Activated naive CD4-positive, alpha-beta T cell treated with anti-CD3 and anti-CD28 coated beads, Interleukin-2, amount 50 U/mL, for 72 hours (primary cell): ENCODE data around the gene SCAI. TPM values are rescaled to one million over a fixed set of nuclear protein-coding genes. Genes with fewer than 3 reads are reported as not detected.
"Not testable (repeated sequence)": the region's sequence is repeated elsewhere in the genome, so short reads cannot be mapped to it uniquely, and the experiment has no call there.

ENCODE experiments used
- ATAC-seq, 2 donors: fragments of 150-1000 bp; cut with Tn5 transposase; 2 replicates each; pipeline ENCODE4 v1.10.0; 2021; ENCODE audit warnings: mild to moderate bottlenecking in 2 of 2, moderate library complexity in 2 of 2
- DNase-seq, 2 donors: peaks; one replicate each; pipeline ENCODE4 v3.0.0; 2021 to 2022; ENCODE audit warnings: low spot score in 2 of 2
- H3K27ac Mint-ChIP-seq, 2 donors: one replicate each; pipeline ENCODE4 v1.8.0; 2022; ENCODE audit warnings: mild to moderate bottlenecking in 2 of 2, mixed read lengths in 2 of 2
- H3K36me3 Mint-ChIP-seq, 2 donors: one replicate each; pipeline ENCODE4 v1.8.0; 2022; ENCODE audit warnings: mixed read lengths in 2 of 2
- H3K9me3 Mint-ChIP-seq, 2 donors: one replicate each; pipeline ENCODE4 v1.8.0; 2022; ENCODE audit warnings: mixed read lengths in 2 of 2
- total RNA-seq, 2 donors: library from RNA; stranded (reverse); gene quantifications; one replicate each; pipeline ENCODE4 v1.2.3, GENCODE V29; 2022

Gene SCAI
- total RNA-seq, 2 donors from 2014 or later = 17.9 to 18.0 TPM

DNA sequence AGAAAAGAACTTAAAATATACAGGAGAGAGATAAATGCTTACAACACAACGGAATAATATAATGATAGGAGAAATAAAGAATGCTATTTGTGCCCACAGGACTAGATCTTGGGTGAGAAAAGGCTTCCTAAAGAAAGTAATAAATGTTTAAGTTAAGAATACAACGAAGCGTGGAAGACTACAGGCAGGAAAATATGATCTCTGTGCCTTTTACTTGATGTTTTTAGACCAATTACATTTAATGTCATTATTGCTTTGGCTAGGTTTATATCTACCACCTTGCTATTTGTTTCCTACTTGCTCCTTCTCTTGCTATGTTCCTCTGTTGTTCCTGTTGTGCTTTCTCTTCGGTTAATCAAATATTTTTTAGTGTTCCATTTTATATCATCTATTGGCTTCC, 122.3 kb downstream of the SCAI start:
- H3K36me3 Mint-ChIP-seq = peaks cover 0 to 13% of the 10 kb centered on the region in 2 donors
- DNase-seq (no peak), ATAC-seq (no peak)
- no peaks in the 10 kb centered on the region for H3K9me3 Mint-ChIP-seq
- no peak overlapping the region for H3K27ac Mint-ChIP-seq

DNA sequence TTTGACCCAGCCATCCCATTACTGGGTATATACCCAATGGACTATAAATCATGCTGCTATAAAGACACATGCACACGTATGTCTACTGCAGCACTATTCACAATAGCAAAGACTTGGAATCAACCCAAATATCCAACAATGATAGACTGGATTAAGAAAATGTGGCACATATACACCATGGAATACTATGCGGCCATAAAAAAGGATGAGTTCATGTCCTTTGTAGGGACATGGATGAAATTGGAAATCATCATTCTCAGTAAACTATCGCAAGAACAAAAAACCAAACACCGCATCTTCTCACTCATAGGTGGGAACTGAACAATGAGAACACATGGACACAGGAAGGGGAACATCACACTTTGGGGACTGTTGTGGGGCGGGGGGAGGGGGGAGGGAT, 127.7 kb downstream of the SCAI start:
- H3K27ac Mint-ChIP-seq, ATAC-seq, DNase-seq: not testable (repeated sequence)

DNA sequence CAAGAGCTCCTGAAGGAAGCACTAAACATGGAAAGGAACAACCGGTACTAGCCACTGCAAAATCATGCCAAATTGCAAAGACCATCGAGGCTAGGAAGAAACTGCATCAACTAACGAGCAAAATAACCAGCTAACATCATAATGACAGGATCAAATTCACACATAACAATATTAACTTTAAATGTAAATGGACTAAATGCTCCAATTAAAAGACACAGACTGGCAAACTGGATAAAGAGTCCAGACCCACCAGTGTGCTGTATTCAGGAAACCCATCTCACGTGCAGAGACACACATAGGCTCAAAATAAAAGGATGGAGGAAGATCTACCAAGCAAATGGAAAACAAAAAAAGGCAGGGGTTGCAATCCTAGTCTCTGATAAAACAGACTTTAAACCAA, 131.3 kb downstream of the SCAI start:
- ATAC-seq = not testable (repeated sequence)

More for the DNA sequence above, 127.7 kb downstream of the SCAI start:
- not testable (repeated sequence) for H3K36me3 Mint-ChIP-seq, H3K9me3 Mint-ChIP-seq

DNA sequence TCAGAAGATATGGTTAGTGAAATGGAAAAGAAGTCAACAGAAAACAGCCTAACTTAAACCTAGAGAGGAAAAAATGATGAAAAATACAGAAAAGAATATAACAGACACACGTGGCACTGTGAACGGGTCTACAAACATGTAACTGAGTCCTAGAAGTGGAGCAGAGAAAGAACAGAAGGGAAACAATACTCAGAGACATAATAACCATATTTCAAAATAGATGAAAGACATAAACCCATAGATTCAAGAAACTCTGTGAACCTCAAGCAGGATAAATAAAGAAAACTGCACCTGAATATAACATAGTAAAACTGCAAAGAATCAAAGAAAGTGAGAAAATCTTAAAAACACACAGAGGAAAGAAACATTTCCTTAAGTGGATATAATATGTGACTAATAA, 134.7 kb downstream of the SCAI start:
- ATAC-seq = no peak
- no peak for DNase-seq
- Mint-ChIP-seq H3K9me3 (no peaks in the 10 kb centered on the region), H3K27ac (no peak overlapping the region), H3K36me3 (peaks cover 0 to 4% of the 10 kb centered on the region in 2 donors)

More for the DNA sequence above, 131.3 kb downstream of the SCAI start:
- DNase-seq, H3K36me3 Mint-ChIP-seq, H3K9me3 Mint-ChIP-seq, H3K27ac Mint-ChIP-seq: not testable (repeated sequence)

DNA sequence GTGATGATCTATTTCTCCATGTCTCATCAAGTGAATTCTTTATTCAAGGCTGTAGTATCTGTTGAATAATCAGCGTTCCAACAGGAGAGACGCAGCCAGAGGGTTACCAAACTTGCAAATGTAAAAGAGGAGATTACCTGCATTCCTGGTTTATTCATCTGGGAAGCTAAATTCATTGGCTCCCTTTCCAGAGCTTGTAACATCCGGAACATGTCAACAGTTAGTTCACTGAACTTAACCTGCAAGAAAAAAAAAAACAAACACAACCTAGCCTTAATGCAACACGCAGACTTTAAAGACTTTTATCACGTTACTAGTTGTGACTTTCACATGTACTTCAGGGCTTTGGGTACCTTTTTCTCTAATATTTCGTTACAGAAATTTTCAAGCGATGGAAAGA, 140.0 kb downstream of the SCAI start:
- H3K9me3 Mint-ChIP-seq = no peaks in the 10 kb centered on the region
- DNase-seq (no peak), ATAC-seq (no peak)
- no peaks in the 10 kb centered on the region for H3K36me3 Mint-ChIP-seq
- no peak overlapping the region for H3K27ac Mint-ChIP-seq

DNA sequence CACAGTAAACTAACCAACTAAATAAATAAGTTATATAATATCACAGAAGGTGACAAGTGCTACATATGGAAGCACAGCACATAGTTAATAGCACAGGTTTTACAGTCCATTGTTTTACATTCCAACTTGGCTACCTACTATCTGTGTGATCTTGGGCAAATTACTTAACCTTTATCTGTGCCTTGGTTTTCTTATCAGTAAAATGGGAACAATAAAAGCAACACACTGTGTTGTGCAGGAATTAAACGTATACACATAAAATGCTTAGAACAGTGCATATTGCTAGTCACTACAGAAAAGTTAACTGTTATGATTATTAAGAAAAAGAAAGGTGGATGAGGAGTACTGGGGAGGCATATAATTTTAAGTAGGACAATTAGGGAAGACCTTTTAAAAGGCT, 159.6 kb downstream of the SCAI start:
- ATAC-seq (no peak), DNase-seq (no peak)
- Mint-ChIP-seq H3K9me3 (no peaks in the 10 kb centered on the region), H3K27ac (peak overlapping the region in 1 of 2 donors; percentile 31), H3K36me3 (no peaks in the 10 kb centered on the region)

DNA sequence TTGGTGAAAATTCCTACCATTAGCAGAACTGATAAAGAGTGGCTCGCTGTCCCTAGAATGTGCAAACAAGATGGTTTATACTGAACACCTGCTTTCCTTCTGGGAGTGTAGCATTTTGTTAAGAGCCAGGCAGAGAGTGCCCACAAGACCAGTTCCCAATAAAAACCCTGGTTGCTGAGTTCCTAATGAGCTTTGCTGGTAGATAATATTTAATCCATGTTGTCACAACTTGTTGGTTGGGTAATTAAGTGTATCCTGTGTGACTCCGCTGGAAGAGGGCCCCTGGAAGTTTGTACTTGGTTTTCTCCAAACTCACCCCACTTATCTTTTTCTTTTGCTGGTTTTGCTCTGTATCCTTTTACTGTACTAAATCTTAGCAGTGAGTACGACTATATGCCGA, 162.9 kb downstream of the SCAI start:
- H3K27ac Mint-ChIP-seq = no peak overlapping the region
- H3K36me3 Mint-ChIP-seq = no peaks in the 10 kb centered on the region
- ATAC-seq (no peak), DNase-seq (no peak)
- no peaks in the 10 kb centered on the region for H3K9me3 Mint-ChIP-seq

DNA sequence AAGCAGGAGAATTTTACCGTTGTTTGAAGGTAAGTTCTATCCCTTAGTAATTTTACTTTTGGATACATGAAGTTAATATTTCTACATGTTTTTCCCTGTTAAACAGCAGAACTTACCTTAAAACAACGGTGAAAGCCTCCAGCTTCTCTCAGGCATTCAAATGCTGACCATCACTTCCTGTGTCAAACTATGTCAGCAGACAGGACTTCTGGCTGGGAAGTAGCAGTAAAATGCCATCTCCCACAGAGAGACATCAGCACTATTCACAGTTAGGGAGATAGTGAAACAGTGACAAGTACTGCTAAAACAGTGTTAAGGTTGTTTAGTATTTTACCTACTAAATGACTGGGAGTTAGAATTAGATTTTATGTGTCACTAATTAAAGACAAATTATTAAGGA, 168.2 kb downstream of the SCAI start:
- Mint-ChIP-seq H3K27ac (no peak overlapping the region), H3K9me3 (no peaks in the 10 kb centered on the region), H3K36me3 (peaks cover 0 to 12% of the 10 kb centered on the region in 2 donors)
- DNase-seq = no peak
- no peak for ATAC-seq

DNA sequence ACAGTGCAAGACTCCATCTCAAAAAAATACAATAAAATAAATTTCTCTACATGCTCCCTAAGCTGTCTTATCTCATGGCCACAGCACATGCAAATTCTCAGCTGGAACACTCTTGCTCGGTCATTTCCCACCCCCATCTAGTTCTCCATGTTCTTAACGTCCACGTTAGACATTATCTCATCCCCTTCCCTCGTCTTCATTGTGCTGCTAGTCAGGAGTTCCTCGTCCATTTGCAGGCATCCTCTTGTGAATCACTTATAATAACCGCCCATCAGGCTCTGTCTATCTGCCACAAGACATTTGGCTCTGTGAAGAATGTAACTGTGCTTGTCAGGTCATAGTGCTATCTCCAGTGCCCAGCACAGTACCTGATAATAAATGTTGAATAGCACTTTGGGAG, 169.5 kb downstream of the SCAI start:
- Mint-ChIP-seq H3K36me3 (peaks cover 0 to 12% of the 10 kb centered on the region in 2 donors), H3K9me3 (no peaks in the 10 kb centered on the region), H3K27ac (peak overlapping the region in 1 of 2 donors; percentile 5)
- ATAC-seq = no peak
- DNase-seq = no peak

DNA sequence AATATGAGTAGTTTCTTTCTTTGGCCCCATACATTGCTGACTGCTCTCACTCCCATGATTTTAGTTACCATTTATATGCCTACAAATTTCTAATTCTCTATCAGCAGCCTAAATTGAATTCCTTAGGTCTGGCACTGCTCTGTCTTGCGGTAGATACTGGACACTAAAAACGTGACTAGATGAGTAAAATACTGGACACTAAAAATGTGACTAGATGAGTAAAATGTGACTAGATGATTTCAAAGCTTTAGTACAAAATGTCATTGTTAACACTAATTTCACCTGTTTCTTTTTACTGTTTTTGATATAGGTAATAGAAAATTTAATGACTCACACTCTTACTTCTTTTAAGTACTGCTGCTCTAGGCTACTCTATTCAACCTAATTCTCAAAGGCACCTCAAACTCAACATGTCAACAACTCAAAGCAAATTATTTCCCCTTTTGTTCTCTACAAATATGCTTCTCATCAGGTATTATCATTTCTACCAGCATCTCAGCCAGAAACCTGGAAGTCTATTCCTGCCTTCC, 171.0 kb downstream of the SCAI start:
- peak; percentile 26 to 92 for ATAC-seq
- no peak for DNase-seq
- peaks cover 0 to 18% of the 10 kb centered on the region in 2 donors for H3K36me3 Mint-ChIP-seq
- no peaks in the 10 kb centered on the region for H3K9me3 Mint-ChIP-seq
- H3K27ac Mint-ChIP-seq = peak overlapping the region in 1 of 2 donors; percentile 63

DNA sequence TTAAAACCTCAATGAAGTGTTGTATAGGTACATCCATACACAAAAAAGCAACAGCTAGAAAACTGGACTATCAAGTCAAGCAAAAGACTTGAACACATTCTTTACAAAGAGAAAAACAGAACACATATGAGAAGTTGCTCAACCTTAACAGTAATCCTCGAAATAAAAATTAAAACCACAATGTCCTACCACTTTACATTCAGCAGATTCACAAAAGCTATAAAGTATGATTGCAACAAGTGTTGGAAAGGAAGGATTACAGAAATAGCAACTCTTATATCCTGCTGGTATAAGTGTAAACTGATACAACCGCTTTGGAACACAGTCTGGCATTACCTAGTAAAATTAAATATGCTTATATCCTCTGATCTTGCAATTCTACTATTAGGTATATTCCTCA, 173.9 kb downstream of the SCAI start:
- no peak overlapping the region for H3K27ac Mint-ChIP-seq
- no peak for DNase-seq
- H3K9me3 Mint-ChIP-seq = no peaks in the 10 kb centered on the region
- ATAC-seq = no peak
- H3K36me3 Mint-ChIP-seq = peaks cover 0 to 16% of the 10 kb centered on the region in 2 donors

DNA sequence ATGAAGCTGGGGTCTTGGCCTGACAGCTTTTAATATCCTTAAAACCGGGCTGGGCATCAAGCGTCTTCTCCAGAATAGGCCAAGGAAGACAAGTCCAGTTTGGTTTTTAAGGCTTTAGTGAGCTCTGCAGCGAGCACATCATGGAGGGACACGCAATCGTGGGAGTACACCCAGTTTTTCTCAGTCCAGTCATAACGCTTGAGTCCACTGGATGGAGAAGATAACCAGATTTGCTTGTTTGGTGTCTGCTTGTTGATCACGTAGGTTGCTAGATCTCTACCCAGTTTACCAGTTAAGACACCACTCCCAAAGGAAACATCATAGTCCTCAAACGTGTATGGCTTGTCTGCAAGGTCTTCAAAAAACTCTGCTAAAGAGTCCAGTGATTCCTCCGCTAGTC, 175.1 kb downstream of the SCAI start:
- Mint-ChIP-seq H3K27ac (no peak overlapping the region), H3K36me3 (peaks cover 0 to 14% of the 10 kb centered on the region in 2 donors), H3K9me3 (no peaks in the 10 kb centered on the region)
- no peak for DNase-seq
- no peak for ATAC-seq

DNA sequence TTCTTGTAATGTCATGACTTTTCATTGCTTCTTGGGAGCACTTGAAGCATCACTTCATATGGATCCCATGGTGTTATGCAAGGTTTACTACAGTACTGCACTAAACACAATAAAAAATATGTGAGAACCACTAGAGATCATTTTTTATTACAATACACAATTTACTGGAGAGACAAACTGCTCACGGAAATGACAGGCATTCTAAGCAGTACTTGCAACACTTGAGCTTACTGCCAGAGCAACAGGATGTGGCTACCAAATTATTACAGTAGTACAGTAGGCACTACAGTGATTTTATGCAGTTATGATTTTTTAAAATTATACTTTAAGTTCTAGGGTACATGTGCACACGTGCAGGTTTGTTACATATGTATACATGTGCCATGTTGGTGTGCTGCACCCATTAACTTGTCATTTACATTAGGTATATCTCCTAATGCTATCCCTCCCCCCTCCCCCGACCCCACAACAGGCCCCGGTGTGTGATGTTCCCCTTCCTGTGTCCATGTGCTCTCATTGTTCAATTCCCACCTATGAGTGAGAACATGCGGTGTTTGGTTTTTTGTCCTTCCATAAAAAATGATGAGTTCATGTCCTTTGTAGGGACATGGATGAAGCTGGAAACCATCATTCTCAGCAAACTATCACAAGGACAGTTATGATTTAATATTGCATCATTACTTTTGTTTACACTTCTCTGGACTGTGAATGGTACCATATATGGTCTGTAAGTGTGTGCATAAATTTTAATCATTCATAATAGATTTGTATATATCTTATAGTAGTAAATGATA, 177.4 kb downstream of the SCAI start:
- H3K9me3 Mint-ChIP-seq, DNase-seq: not testable (repeated sequence)
- peaks cover 0 to 14% of the 10 kb centered on the region in 2 donors for H3K36me3 Mint-ChIP-seq
- peak; percentile 74 to 76 for ATAC-seq
- H3K27ac Mint-ChIP-seq = peak overlapping the region; percentile 32 to 89

DNA sequence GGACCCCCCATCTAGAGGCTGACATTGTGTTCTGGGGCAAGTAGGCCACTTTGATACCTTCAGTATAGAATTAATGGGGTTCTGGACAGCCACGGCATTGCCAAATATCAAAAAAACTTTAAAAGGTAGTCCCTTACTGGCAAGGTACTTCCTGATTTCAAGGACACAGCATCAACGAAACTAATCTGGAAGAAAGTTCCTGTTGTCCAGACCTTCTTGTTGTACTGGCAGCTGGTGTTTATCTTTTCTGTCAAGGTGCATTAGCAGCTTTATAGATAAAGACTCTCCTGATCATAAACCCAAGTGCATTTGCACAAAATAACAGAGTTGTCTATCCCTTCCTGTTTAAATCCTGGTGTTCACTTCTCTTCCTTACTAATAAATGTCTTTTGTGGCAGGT, 178.7 kb downstream of the SCAI start:
- Mint-ChIP-seq H3K27ac (peak overlapping the region; percentile 6 to 89), H3K9me3 (no peaks in the 10 kb centered on the region), H3K36me3 (peaks cover 0 to 14% of the 10 kb centered on the region in 2 donors)
- DNase-seq = no peak
- ATAC-seq = no peak

DNA sequence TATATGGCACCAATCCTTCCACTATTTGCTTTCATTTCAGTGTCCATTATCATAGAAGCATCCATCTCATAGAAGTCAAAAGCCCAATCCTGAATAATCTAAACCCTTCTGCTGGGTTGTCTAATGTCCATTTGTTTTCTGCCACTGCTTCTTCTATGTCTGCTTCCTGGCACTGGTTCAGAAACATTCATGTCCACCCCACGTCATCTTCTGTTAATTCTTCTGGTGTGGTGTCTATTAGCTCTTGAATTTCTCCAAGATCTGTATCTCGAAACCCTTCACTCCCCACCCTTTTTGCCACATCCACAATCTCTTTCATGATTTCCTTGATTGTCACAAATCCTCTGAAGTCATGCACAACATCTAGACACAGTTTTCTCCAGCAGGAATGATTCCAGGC, 179.3 kb downstream of the SCAI start:
- no peak for ATAC-seq
- Mint-ChIP-seq H3K36me3 (peaks cover 0 to 14% of the 10 kb centered on the region in 2 donors), H3K27ac (peak overlapping the region in 1 of 2 donors; percentile 89), H3K9me3 (no peaks in the 10 kb centered on the region)
- DNase-seq = no peak

DNA sequence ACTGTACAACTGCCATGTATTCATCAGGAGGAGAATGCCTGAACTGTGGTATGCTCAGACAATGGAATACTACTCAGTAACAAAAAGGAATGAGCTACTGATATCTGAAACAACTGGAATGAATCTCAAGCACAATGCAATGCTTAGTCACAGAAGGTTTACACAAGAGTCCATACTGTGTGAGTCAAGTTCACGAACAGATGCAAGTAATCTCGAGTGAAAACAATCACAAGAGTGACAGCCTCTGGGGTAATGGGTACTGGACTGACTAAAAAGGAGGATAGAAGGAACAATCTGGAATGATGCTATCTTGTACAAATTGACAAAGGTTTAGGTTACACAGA, 182.9 kb downstream of the SCAI start:
- Mint-ChIP-seq H3K36me3 (peaks cover 0 to 6% of the 10 kb centered on the region in 2 donors), H3K9me3 (no peaks in the 10 kb centered on the region), H3K27ac (no peak overlapping the region)
- DNase-seq (no peak), ATAC-seq (peak in 1 of 2 donors; percentile 32)

DNA sequence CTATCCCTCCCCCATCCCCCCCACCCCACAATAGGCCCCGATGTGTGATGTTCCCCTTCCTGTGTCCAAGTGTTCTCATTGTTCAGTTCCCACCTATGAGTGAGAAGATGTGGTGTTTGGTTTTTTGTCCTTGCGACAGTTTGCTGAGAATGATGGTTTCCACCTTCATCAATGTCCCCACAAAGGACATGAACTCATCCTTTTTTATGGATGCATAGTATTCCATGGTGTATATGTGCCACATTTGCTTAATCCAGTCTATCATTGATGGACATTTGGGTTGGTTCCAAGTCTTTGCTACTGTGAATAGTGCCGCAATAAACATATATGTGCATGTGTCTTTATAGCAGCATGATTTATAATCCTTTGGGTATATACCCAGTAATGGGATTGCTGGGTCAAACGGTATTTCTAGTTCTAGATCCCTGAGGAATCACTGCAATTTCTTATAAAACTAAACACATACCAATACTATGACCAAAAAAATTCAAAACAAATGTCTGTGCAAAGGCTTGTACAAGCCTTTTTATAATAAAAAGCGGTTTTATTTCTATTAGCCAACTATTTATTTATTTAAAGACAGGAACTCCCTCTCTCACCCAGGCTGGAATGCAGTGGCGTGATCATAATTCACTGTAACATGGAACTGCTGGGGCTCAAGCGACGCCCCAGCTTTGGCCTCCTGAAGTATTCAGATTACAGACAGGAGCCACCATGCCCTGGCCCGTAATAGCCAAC, 183.5 kb downstream of the SCAI start:
- H3K36me3 Mint-ChIP-seq, H3K27ac Mint-ChIP-seq, H3K9me3 Mint-ChIP-seq, ATAC-seq, DNase-seq: not testable (repeated sequence)
